Sigmoid colon (tissue), 3 donors: ENCODE measurements around the gene LILRB2.
"Not testable (repeated sequence)": the region's sequence is repeated elsewhere in the genome, so short reads cannot be mapped to it uniquely, and the experiment has no call there.

Experiments used
- POLR2A ChIP-seq, 2 donors: fragments of 450-650 bp; IDR thresholded peaks; one replicate each; pipeline ENCODE4 v1.6.1; 2016; ENCODE audit warnings: antibody characterized with exemption in 2 of 2, mild to moderate bottlenecking in 2 of 2, moderate library complexity in 2 of 2
- TF ChIP-seq, protein P1 (sequence below), 4 experiments: fragments of 450-650 bp in 3 of 4; fragments of 200-600 bp in 1 of 4; IDR thresholded peaks; one replicate each; pipeline ENCODE4 v1.5.1; 2016 to 2019; ENCODE audit warnings: antibody characterized with exemption in 4 of 4, mild to moderate bottlenecking in 3 of 4, moderate library complexity in 2 of 4

DNA sequence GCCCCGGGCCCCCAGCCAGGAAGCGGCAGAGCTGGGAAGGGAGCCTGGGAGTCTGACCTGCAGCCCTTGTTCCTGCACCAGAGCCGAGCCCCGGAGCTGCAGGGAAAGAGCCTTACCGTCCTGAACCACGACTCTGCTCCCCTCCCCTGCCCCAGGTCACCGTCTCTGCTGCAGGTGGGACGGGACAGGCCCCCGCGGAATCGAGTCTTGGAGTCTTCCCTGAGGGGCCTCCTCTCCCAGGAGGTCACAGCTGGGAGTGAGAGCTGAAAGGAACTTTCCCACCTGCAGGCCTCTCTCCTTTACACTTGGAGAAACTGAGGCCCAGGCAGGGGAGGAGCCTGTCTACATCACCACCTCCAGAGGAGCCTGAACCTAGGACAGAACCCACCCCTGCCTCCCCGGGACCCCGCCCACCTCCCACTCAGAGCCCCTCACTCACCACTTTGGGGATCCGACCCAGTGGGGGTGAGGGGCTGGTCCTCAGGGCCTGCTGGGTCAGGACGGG is 3.7 kb downstream of the LILRB2 start:
- TF ChIP-seq, protein P1, sequence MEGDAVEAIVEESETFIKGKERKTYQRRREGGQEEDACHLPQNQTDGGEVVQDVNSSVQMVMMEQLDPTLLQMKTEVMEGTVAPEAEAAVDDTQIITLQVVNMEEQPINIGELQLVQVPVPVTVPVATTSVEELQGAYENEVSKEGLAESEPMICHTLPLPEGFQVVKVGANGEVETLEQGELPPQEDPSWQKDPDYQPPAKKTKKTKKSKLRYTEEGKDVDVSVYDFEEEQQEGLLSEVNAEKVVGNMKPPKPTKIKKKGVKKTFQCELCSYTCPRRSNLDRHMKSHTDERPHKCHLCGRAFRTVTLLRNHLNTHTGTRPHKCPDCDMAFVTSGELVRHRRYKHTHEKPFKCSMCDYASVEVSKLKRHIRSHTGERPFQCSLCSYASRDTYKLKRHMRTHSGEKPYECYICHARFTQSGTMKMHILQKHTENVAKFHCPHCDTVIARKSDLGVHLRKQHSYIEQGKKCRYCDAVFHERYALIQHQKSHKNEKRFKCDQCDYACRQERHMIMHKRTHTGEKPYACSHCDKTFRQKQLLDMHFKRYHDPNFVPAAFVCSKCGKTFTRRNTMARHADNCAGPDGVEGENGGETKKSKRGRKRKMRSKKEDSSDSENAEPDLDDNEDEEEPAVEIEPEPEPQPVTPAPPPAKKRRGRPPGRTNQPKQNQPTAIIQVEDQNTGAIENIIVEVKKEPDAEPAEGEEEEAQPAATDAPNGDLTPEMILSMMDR (IDR thresholded peaks at IDR 0.05), result not testable (repeated sequence)
- TF ChIP-seq POLR2A (IDR thresholded peaks at IDR 0.05), result not testable (repeated sequence)
